OCI-LY1 (cell line): ENCODE results near the gene MXI1.

Source experiments
- H2AFZ ChIP-seq: fragments of 200-600 bp; sonication (generic), shearing (Covaris generic); 2 replicates; pipeline ENCODE4 v1.6.0; 2014; ENCODE audit warnings: antibody characterized with exemption, mild to moderate bottlenecking, low read length
- H3F3A ChIP-seq: fragments of 200-600 bp; sonication (generic), shearing (Covaris generic); 2 replicates; pipeline ENCODE4 v1.6.0; 2014; ENCODE audit warnings: mild to moderate bottlenecking, antibody characterized with exemption, low read length, moderate library complexity; ENCODE audit not compliant: insufficient read depth
- H3K27ac ChIP-seq: fragments of 200-600 bp; sonication (generic); 2 replicates; pipeline ENCODE4 v1.5.1; 2014; ENCODE audit warnings: low read length, mixed run types, mild to moderate bottlenecking, low read depth; ENCODE audit not compliant: poor library complexity, severe bottlenecking
- H3K27me3 ChIP-seq: fragments of 200-600 bp; sonication (generic); 2 replicates; pipeline ENCODE4 v1.6.0; 2014; ENCODE audit warnings: antibody characterized with exemption, mild to moderate bottlenecking, low read length, moderate library complexity; ENCODE audit not compliant: insufficient read depth
- H3K36me3 ChIP-seq: fragments of 200-600 bp; sonication (generic); 2 replicates; pipeline ENCODE4 v1.6.1; 2014; ENCODE audit warnings: mild to moderate bottlenecking, antibody characterized with exemption, low read length, moderate library complexity, mixed read lengths; ENCODE audit not compliant: insufficient read depth
- H3K4me1 ChIP-seq: fragments of 200-600 bp; sonication (generic); 2 replicates; pipeline ENCODE4 v1.5.1; 2014; ENCODE audit warnings: mild to moderate bottlenecking, low read length, moderate library complexity; ENCODE audit not compliant: insufficient read depth, severe bottlenecking
- H3K4me2 ChIP-seq: fragments of 200-600 bp; sonication (generic), shearing (Covaris generic); 2 replicates; pipeline ENCODE4 v1.6.1; 2014; ENCODE audit warnings: low read length
- H3K4me3 ChIP-seq: fragments of 200-600 bp; sonication (generic); 2 replicates; pipeline ENCODE4 v1.5.1; 2014; ENCODE audit warnings: low read length, low read depth, mild to moderate bottlenecking, mixed read lengths; ENCODE audit not compliant: poor library complexity, severe bottlenecking
- H3K79me2 ChIP-seq: fragments of 200-600 bp; shearing (Covaris generic); 2 replicates; pipeline ENCODE4 v1.6.1; 2016; ENCODE audit warnings: mixed run types, low read length, mixed read lengths; ENCODE audit not compliant: insufficient read depth
- H3K9ac ChIP-seq: fragments of 200-600 bp; sonication (generic), shearing (Covaris generic); 2 replicates; pipeline ENCODE4 v1.6.1; 2014; ENCODE audit warnings: mild to moderate bottlenecking, low read length, mixed read lengths
- H3K9me2 ChIP-seq: fragments of 200-600 bp; sonication (generic), shearing (Covaris generic); 2 replicates; pipeline ENCODE4 v1.6.1; 2014; ENCODE audit warnings: low read depth, mild to moderate bottlenecking, low read length, mixed read lengths
- H3K9me3 ChIP-seq: fragments of 200-600 bp; shearing (Covaris generic); 2 replicates; pipeline ENCODE4 v1.6.1; 2014; ENCODE audit warnings: low read length, mixed read lengths
- H4K20me1 ChIP-seq: fragments of 200-600 bp; sonication (generic), shearing (Covaris generic); 2 replicates; pipeline ENCODE4 v1.6.0; 2016; ENCODE audit warnings: mild to moderate bottlenecking, low read length; ENCODE audit not compliant: insufficient read depth
- EZH2 ChIP-seq: fragments of 200-600 bp; sonication (generic), shearing (Covaris generic); IDR thresholded peaks from 2 replicates; pipeline ENCODE4 v1.8.0; 2017; ENCODE audit warnings: borderline replicate concordance, mixed run types, mild to moderate bottlenecking, antibody characterized with exemption, low read length, moderate library complexity, mixed read lengths
- TF ChIP-seq, protein P1 (sequence below): fragments of 200-600 bp; sonication (generic), shearing (Covaris generic); IDR thresholded peaks from 2 replicates; pipeline ENCODE4 v1.5.1; 2017; ENCODE audit warnings: mild to moderate bottlenecking, antibody characterized with exemption, low read length, moderate library complexity, mixed read lengths

MXI1 gene

GRCh38 chr10:110254467-110254866, 47.1 kb downstream of the MXI1 start:
- Histone ChIP-seq H3K4me3 (no peak overlapping the region), H3K4me2 (no peak overlapping the region)

GRCh38 chr10:110258542-110258941, 51.1 kb downstream of the MXI1 start:
- Histone ChIP-seq H3K27ac (no peak overlapping the region), H3K9me2 (no peaks in the 10 kb centered on the region), H4K20me1 (no peaks in the 10 kb centered on the region), H3K4me1 (no peaks in the 10 kb centered on the region), H3K9ac (no peak overlapping the region), H3K79me2 (no peaks in the 10 kb centered on the region), H3F3A (no peaks in the 10 kb centered on the region), H3K27me3 (no peaks in the 10 kb centered on the region), H3K4me2 (no peak overlapping the region), H2AFZ (no peak overlapping the region), H3K4me3 (no peak overlapping the region), H3K9me3 (no peaks in the 10 kb centered on the region), H3K36me3 (peaks cover 22% of the 10 kb centered on the region)
- no peak for TF ChIP-seq EZH2

More at GRCh38 chr10:110254467-110254866, 47.1 kb downstream of the MXI1 start:
- no peak overlapping the region for H2AFZ ChIP-seq
- no peaks in the 10 kb centered on the region for H3K27me3 ChIP-seq
- no peaks in the 10 kb centered on the region for H4K20me1 ChIP-seq
- H3K27ac ChIP-seq, result no peak overlapping the region
- TF ChIP-seq EZH2, result no peak
- TF ChIP-seq, protein P1, sequence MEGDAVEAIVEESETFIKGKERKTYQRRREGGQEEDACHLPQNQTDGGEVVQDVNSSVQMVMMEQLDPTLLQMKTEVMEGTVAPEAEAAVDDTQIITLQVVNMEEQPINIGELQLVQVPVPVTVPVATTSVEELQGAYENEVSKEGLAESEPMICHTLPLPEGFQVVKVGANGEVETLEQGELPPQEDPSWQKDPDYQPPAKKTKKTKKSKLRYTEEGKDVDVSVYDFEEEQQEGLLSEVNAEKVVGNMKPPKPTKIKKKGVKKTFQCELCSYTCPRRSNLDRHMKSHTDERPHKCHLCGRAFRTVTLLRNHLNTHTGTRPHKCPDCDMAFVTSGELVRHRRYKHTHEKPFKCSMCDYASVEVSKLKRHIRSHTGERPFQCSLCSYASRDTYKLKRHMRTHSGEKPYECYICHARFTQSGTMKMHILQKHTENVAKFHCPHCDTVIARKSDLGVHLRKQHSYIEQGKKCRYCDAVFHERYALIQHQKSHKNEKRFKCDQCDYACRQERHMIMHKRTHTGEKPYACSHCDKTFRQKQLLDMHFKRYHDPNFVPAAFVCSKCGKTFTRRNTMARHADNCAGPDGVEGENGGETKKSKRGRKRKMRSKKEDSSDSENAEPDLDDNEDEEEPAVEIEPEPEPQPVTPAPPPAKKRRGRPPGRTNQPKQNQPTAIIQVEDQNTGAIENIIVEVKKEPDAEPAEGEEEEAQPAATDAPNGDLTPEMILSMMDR, result no peak
- no peaks in the 10 kb centered on the region for H3K9me2 ChIP-seq
- H3K4me1 ChIP-seq, result no peaks in the 10 kb centered on the region
- no peaks in the 10 kb centered on the region for H3K79me2 ChIP-seq
- no peak overlapping the region for H3K9ac ChIP-seq
- no peaks in the 10 kb centered on the region for H3K9me3 ChIP-seq
- peaks cover 37% of the 10 kb centered on the region for H3K36me3 ChIP-seq
- H3F3A ChIP-seq, result no peaks in the 10 kb centered on the region

GRCh38 chr10:110259317-110259716, 51.9 kb downstream of the MXI1 start:
- H3K4me1 ChIP-seq, result no peaks in the 10 kb centered on the region
- no peaks in the 10 kb centered on the region for H3K9me2 ChIP-seq
- no peaks in the 10 kb centered on the region for H4K20me1 ChIP-seq
- H2AFZ ChIP-seq, result no peak overlapping the region
- H3K27ac ChIP-seq, result no peak overlapping the region
- no peaks in the 10 kb centered on the region for H3F3A ChIP-seq
- peaks cover 16% of the 10 kb centered on the region for H3K36me3 ChIP-seq
- no peak overlapping the region for H3K4me3 ChIP-seq
- no peak overlapping the region for H3K9ac ChIP-seq
- H3K27me3 ChIP-seq, result no peaks in the 10 kb centered on the region
- no peaks in the 10 kb centered on the region for H3K9me3 ChIP-seq
- H3K4me2 ChIP-seq, result no peak overlapping the region
- TF ChIP-seq EZH2, result no peak
- TF ChIP-seq, protein P1, result no peak
- no peaks in the 10 kb centered on the region for H3K79me2 ChIP-seq

DNA sequence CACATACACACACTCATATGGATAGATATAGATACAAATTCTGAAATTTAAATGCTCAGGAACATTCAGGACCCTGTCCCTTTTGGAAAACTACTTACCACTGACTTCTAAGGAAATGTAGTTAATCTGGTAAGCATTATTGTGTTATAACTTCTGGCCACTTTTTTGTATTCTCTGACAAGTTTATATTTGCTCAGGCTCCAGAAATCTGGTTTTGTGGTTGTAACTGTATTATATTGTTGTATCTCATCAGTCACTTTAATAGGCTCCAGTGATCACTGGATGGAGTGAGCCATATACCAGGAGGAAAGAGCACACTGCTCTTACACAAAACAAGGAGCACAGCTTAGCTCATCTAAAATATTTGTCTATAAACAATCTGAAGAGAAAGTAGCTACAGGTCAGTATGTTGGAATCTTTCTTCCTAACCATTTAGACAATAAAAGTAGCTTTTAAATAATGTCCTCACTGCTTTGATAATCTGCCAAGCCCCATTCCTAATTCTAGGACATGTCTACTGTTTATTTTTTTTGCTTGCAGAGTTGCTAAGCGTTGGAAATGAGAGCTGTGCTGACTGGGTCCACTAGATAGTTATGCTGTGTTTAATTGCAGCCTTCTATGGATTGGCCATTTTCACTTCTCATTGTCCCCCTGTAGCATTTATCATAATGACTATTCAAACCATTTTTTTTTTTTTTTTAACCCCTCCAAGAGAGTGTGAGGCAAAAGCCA, 53.5 kb downstream of the MXI1 start:
- no peaks in the 10 kb centered on the region for H3K79me2 ChIP-seq
- H2AFZ ChIP-seq, result no peak overlapping the region
- H3K27ac ChIP-seq, result no peak overlapping the region
- H3K9ac ChIP-seq, result no peak overlapping the region
- H4K20me1 ChIP-seq, result no peaks in the 10 kb centered on the region
- H3K4me3 ChIP-seq, result no peak overlapping the region
- H3K4me2 ChIP-seq, result no peak overlapping the region
- no peaks in the 10 kb centered on the region for H3K9me2 ChIP-seq
- peaks cover 2% of the 10 kb centered on the region for H3K36me3 ChIP-seq
- no peaks in the 10 kb centered on the region; the same call in 1 of the 2 replicates for H3F3A ChIP-seq
- no peaks in the 10 kb centered on the region for H3K4me1 ChIP-seq
- no peaks in the 10 kb centered on the region for H3K9me3 ChIP-seq
- TF ChIP-seq, protein P1, result no peak
- H3K27me3 ChIP-seq, result no peaks in the 10 kb centered on the region
